MM.1S (cell line): ENCODE results near the gene LIMS2.

ENCODE experiments used
- DNase-seq: peaks from one replicate; pipeline ENCODE4 v3.0.0-alpha.2; 2015
- H2AFZ ChIP-seq: fragments of 300-600 bp; sonication (generic); 2 replicates; pipeline ENCODE4 v1.6.0; 2016; ENCODE audit warnings: antibody characterized with exemption, low read length
- H3F3A ChIP-seq: fragments of 300-600 bp; sonication (generic); 2 replicates; pipeline ENCODE4 v1.6.1; 2016; ENCODE audit warnings: mild to moderate bottlenecking, antibody characterized with exemption, low read length, moderate library complexity, mixed read lengths; ENCODE audit not compliant: insufficient read depth
- H3K27ac ChIP-seq: fragments of 300-600 bp; sonication (generic); 2 replicates; pipeline ENCODE4 v1.5.1; 2016; ENCODE audit warnings: mild to moderate bottlenecking, low read length
- H3K27me3 ChIP-seq: fragments of 300-600 bp; sonication (generic); replicated peaks from 2 replicates; pipeline ENCODE4 v1.6.0; 2016; ENCODE audit warnings: low read length; ENCODE audit not compliant: insufficient read depth
- H3K36me3 ChIP-seq: fragments of 300-600 bp; sonication (generic); replicated peaks from 2 replicates; pipeline ENCODE4 v1.6.1; 2016; ENCODE audit warnings: mild to moderate bottlenecking, low read length, mixed read lengths; ENCODE audit not compliant: insufficient read depth
- H3K4me1 ChIP-seq: fragments of 300-600 bp; sonication (generic); 2 replicates; pipeline ENCODE4 v1.6.1; 2016; ENCODE audit warnings: low read length, mixed read lengths
- H3K4me2 ChIP-seq: fragments of 300-600 bp; sonication (generic); 2 replicates; pipeline ENCODE4 v1.6.0; 2016; ENCODE audit warnings: low read depth, low read length
- H3K4me3 ChIP-seq: fragments of 300-600 bp; sonication (generic); 2 replicates; pipeline ENCODE4 v1.5.1; 2016; ENCODE audit warnings: low read length, mixed read lengths
- H3K79me2 ChIP-seq: fragments of 300-600 bp; sonication (generic); 2 replicates; pipeline ENCODE4 v1.6.1; 2016; ENCODE audit warnings: mixed run types, low read length, mixed read lengths
- H3K9ac ChIP-seq: fragments of 300-600 bp; sonication (generic); 2 replicates; pipeline ENCODE4 v1.6.1; 2016; ENCODE audit warnings: low read length, mixed read lengths
- H3K9me2 ChIP-seq: fragments of 300-600 bp; sonication (generic); replicated peaks from 2 replicates; pipeline ENCODE4 v1.6.1; 2016; ENCODE audit warnings: mild to moderate bottlenecking, low read length, mixed read lengths; ENCODE audit not compliant: insufficient read depth
- H3K9me3 ChIP-seq: fragments of 300-600 bp; sonication (generic); replicated peaks from 2 replicates; pipeline ENCODE4 v1.6.1; 2016; ENCODE audit warnings: mild to moderate bottlenecking, low read length, mixed read lengths; ENCODE audit not compliant: insufficient read depth
- H4K20me1 ChIP-seq: fragments of 300-600 bp; sonication (generic); 2 replicates; pipeline ENCODE4 v1.6.1; 2016; ENCODE audit warnings: mild to moderate bottlenecking, low read length, moderate library complexity, mixed read lengths; ENCODE audit not compliant: insufficient read depth
- CTCF ChIP-seq: fragments of 300-600 bp; sonication (generic); IDR thresholded peaks from 2 replicates; pipeline ENCODE4 v1.5.1; 2016; ENCODE audit warnings: antibody characterized with exemption, low read length, mixed read lengths
- EZH2 ChIP-seq: fragments of 300-600 bp; sonication (generic); optimal IDR thresholded peaks from 2 replicates; pipeline ENCODE3; 2017; ENCODE audit warnings: low read depth, mild to moderate bottlenecking, antibody characterized with exemption, low read length, mixed read lengths
- EZH2phosphoT487 ChIP-seq: fragments of 300-600 bp; sonication (generic); IDR thresholded peaks from 2 replicates; pipeline ENCODE4 v1.6.1; 2018; ENCODE audit warnings: antibody characterized with exemption, low read length

Gene LIMS2

GRCh38 chr2:127609031-127609751 lies 66.1 kb downstream of the LIMS2 start:
- H3F3A ChIP-seq: no peaks in the 10 kb centered on the region
- H3K4me2 ChIP-seq: no peak overlapping the region
- H3K9ac ChIP-seq: no peak overlapping the region
- no peak overlapping the region for H2AFZ ChIP-seq
- H3K9me2 ChIP-seq: no peaks in the 10 kb centered on the region
- no peaks in the 10 kb centered on the region for H4K20me1 ChIP-seq
- H3K27me3 ChIP-seq: peaks cover 25% of the 10 kb centered on the region
- TF ChIP-seq EZH2phosphoT487 (no peak), EZH2 (no peak)
- no peak for DNase-seq
- H3K4me3 ChIP-seq: no peak overlapping the region
- no peaks in the 10 kb centered on the region for H3K4me1 ChIP-seq
- H3K79me2 ChIP-seq: no peaks in the 10 kb centered on the region
- H3K9me3 ChIP-seq: no peaks in the 10 kb centered on the region
- no peaks in the 10 kb centered on the region for H3K36me3 ChIP-seq
- H3K27ac ChIP-seq: no peak overlapping the region

GRCh38 chr2:127608061-127609030 lies 67.0 kb downstream of the LIMS2 start:
- no peak for DNase-seq
- TF ChIP-seq CTCF: no peak
- TF ChIP-seq EZH2phosphoT487: no peak
- TF ChIP-seq EZH2: no peak
- Histone ChIP-seq H2AFZ (no peak overlapping the region), H3K79me2 (no peaks in the 10 kb centered on the region), H3K4me2 (no peak overlapping the region), H3K4me1 (no peaks in the 10 kb centered on the region), H3K36me3 (no peaks in the 10 kb centered on the region), H3K27me3 (peaks cover 19% of the 10 kb centered on the region), H3F3A (no peaks in the 10 kb centered on the region), H4K20me1 (no peaks in the 10 kb centered on the region), H3K9me3 (no peaks in the 10 kb centered on the region), H3K9me2 (no peaks in the 10 kb centered on the region), H3K27ac (no peak overlapping the region), H3K4me3 (no peak overlapping the region), H3K9ac (no peak overlapping the region)

- Histone ChIP-seq H3K9me2 (no peaks in the 10 kb centered on the region), H4K20me1 (no peaks in the 10 kb centered on the region), H3K27me3 (peaks cover 13% of the 10 kb centered on the region), H3K9me3 (no peaks in the 10 kb centered on the region), H3K36me3 (no peaks in the 10 kb centered on the region), H3K9ac (no peak overlapping the region), H3K4me2 (no peak overlapping the region), H3K4me3 (no peak overlapping the region), H3K79me2 (no peaks in the 10 kb centered on the region), H3K4me1 (no peaks in the 10 kb centered on the region), H3K27ac (no peak overlapping the region), H3F3A (no peaks in the 10 kb centered on the region), H2AFZ (no peak overlapping the region)
- DNase-seq: no peak
- TF ChIP-seq CTCF: no peak
Observed at GRCh38 chr2:127607399-127607908, 67.9 kb downstream of the LIMS2 start.
